Measurements from ENCODE around the gene CAP2.

The CAP2 gene

GRCh38 chr6:17472653-17473183 is 79.3 kb downstream of the CAP2 start:
- in situ Hi-C loops (cut with MboI; ENCODE audit: low pct_unique_long_range_greater_than_20kb, low sequenced_read_pairs, unreplicated experiment), result no loop called here
- no peak for DNase-seq (ENCODE audit: low spot score)
- no peak for TF ChIP-seq CTCF (IDR thresholded peaks at IDR 0.05; ENCODE audit: extremely low read depth, insufficient read depth, missing control alignments)

- in situ Hi-C loops (cut with MboI; ENCODE audit: low pct_unique_long_range_greater_than_20kb, low sequenced_read_pairs, unreplicated experiment), result no loop called here
- no peak for TF ChIP-seq CTCF (IDR thresholded peaks at IDR 0.05; ENCODE audit: extremely low read depth, insufficient read depth, missing control alignments)
- no peak for DNase-seq (ENCODE audit: low spot score)
Measured at GRCh38 chr6:17473554-17473953, 80.2 kb downstream of the CAP2 start.

GRCh38 chr6:17474289-17474688 is 80.9 kb downstream of the CAP2 start:
- no peak for TF ChIP-seq CTCF (IDR thresholded peaks at IDR 0.05; ENCODE audit: extremely low read depth, insufficient read depth, missing control alignments)
- in situ Hi-C loops (cut with MboI; ENCODE audit: low pct_unique_long_range_greater_than_20kb, low sequenced_read_pairs, unreplicated experiment), result no loop called here
- no peak for DNase-seq (ENCODE audit: low spot score)

GRCh38 chr6:17475606-17476244 is 82.3 kb downstream of the CAP2 start:
- no peak for TF ChIP-seq CTCF (IDR thresholded peaks at IDR 0.05; ENCODE audit: extremely low read depth, insufficient read depth, missing control alignments)
- DNase-seq (ENCODE audit: low spot score), result no peak
- in situ Hi-C loops (cut with MboI; ENCODE audit: low pct_unique_long_range_greater_than_20kb, low sequenced_read_pairs, unreplicated experiment), result no loop called here

GRCh38 chr6:17476511-17476910 is 83.1 kb downstream of the CAP2 start:
- DNase-seq (ENCODE audit: low spot score), result no peak
- no peak for TF ChIP-seq CTCF (IDR thresholded peaks at IDR 0.05; ENCODE audit: extremely low read depth, insufficient read depth, missing control alignments)
- in situ Hi-C loops (cut with MboI; ENCODE audit: low pct_unique_long_range_greater_than_20kb, low sequenced_read_pairs, unreplicated experiment), result no loop called here

GRCh38 chr6:17477356-17477755 is 84.0 kb downstream of the CAP2 start:
- TF ChIP-seq CTCF (IDR thresholded peaks at IDR 0.05; ENCODE audit: extremely low read depth, insufficient read depth, missing control alignments), result no peak
- in situ Hi-C loops (cut with MboI; ENCODE audit: low pct_unique_long_range_greater_than_20kb, low sequenced_read_pairs, unreplicated experiment), result no loop called here
- DNase-seq (ENCODE audit: low spot score), result no peak

Measured in GM13977 (cell line).